Measurements from ENCODE around the gene GP1BA. TPM values are rescaled to one million over a fixed set of nuclear protein-coding genes. Genes with fewer than 3 reads are reported as not detected.

GP1BA gene
- total RNA-seq, 2 donors from 2014 or later: not detected

DNA sequence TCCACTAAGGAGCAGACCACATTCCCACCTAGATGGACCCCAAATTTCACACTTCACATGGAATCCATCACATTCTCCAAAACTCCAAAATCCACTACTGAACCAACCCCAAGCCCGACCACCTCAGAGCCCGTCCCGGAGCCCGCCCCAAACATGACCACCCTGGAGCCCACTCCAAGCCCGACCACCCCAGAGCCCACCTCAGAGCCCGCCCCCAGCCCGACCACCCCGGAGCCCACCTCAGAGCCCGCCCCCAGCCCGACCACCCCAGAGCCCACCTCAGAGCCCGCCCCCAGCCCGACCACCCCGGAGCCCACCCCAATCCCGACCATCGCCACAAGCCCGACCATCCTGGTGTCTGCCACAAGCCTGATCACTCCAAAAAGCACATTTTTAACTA lies 1.6 kb downstream of the GP1BA start:
- ATAC-seq (no peak), DNase-seq (no peak)
- intact Hi-C loops (cut with DNase I, micrococcal nuclease): no loop called here

DNA sequence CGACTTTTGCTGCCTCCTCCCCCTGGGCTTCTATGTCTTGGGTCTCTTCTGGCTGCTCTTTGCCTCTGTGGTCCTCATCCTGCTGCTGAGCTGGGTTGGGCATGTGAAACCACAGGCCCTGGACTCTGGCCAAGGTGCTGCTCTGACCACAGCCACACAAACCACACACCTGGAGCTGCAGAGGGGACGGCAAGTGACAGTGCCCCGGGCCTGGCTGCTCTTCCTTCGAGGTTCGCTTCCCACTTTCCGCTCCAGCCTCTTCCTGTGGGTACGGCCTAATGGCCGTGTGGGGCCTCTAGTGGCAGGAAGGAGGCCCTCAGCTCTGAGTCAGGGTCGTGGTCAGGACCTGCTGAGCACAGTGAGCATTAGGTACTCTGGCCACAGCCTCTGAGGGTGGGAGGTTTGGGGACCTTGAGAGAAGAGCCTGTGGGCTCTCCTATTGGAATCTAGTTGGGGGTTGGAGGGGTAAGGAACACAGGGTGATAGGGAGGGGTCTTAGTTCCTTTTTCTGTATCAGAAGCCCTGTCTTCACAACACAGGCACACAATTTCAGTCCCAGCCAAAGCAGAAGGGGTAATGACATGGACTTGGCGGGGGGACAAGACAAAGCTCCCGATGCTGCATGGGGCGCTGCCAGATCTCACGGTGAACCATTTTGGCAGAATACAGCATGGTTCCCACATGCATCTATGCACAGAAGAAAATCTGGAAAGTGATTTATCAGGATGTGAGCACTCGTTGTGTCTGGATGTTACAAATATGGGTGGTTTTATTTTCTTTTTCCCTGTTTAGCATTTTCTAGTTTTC lies 2.3 kb downstream of the GP1BA start:
- intact Hi-C loops (cut with DNase I, micrococcal nuclease): no loop called here
- ATAC-seq (peak; percentile 26), DNase-seq (peak in 1 of 2 donors; percentile 63)

DNA sequence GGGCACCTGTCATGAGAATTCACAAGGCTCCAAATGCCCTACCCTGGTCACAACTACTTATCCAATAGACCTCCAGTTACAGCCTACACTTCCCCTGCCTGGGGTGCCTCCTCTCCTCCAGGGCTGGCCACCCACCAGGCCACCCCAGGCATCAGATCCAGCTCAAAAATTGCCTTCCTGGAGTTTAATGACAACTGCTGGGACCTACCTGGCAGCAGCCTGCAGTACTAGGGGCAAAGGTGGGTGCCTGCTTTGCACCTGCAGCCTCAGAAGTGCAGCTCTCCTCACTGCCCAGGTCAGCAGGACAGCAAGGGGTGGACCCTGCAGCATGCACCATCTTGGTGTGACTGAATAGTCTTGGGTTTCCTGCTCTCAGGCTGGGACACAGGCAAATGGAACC lies 3.6 kb downstream of the GP1BA start:
- intact Hi-C loops (cut with DNase I, micrococcal nuclease): no loop called here
- no peak for ATAC-seq
- DNase-seq: no peak

DNA sequence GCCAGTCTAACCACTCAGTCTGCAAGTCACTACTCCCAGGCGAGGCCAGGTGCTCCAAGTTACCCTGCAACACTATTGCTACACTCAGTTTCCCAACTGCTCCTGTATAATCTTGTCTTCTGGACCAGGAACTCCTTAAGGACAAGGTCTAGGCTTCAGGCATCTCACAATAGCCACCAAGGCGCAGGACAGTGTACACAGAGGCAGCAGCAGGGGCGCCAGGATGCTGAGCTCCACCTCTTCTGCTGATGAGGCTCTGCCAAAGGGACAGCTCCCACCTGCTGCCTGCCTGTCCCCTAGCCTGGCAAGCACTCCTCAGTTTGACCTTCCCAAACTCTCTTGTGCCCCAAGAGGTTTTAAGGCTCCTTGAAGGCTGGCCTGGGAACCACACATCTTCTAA lies 4.4 kb downstream of the GP1BA start:
- no peak for ATAC-seq
- no peak for DNase-seq
- intact Hi-C loops (cut with DNase I, micrococcal nuclease): no loop called here

DNA sequence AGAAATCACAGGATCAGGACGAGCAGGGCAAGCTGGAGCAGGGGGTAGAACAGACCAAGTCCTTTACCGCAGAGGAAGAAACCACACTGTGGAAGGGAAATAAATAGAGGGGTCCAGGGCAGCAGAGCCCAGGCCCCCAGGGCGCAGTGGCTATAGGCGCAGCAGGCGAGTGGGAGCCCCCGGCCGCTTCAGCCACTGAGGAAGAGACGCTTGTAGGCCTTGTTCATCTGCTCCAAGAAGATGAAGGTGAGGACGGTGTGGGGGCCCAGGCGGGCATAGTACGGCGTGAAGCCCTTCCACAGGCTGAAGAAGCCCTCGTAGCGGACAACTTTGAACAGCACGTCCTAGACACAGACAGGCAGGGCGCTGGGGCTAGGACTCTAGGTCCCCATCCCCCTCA lies 5.5 kb downstream of the GP1BA start:
- ATAC-seq (no peak), DNase-seq (no peak)
- intact Hi-C loops (cut with DNase I, micrococcal nuclease): no loop called here

DNA sequence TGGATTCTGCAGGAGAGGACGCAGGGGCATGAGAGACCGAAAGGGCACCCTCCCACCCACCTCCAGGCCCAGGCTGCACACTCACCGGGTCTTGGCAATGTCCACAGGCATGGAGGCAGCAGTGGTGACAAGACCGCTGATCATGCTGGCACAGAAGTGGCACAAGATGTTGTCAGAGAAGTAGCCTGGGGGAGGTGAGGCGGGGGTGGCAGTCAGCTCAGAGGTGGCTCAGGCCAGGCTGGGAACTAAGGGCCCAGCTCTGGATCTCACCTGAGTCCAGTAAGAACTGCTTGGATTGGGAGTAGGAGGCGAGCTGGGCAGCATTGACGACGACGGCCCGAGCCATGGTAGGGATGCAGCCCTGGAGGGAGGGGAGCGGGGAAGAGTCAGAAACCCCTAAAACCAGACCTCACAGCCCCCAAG lies 6.0 kb downstream of the GP1BA start:
- ATAC-seq (no peak), DNase-seq (no peak)
- intact Hi-C loops (cut with DNase I, micrococcal nuclease): no loop called here

DNA sequence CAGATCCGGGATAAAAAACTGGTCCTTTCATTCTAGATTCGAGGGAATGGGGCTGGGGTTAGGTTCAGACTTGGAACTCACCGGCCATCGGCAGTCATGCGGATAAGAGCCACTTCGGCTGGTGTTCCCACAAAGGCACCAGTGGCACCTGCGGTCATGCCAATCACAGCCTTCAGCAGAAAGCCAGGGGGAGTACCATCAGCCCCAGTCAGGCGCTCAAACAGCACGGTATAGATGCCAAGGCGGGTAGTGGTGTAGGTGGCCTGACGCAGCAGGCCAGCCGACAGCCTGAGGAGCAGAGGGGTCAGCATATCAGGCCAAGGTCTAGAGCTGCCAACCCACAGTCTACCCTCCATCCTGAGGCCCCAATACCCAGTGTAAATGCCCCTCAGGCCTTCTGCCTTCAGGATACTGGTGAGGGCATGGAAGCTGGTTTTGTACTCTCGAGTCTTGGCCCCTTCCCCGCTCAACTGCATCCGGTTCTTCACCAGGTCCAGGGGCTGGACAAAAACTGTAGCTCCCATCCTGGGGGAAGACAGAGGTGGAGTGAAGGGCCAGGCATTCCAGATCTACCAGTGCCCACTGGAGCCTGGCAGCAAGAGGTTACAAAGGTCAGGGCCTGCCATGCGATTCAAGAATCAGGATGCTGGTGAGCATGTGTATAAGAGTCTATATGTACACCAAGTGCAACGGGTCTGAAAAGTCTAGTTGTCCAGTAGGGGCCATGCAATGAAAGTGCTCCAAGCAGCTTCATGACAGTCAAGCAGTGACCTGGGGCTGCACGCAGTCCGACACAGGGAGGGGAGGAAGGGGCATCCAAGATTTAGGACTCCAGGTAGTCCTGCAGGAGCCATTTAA lies 6.8 kb downstream of the GP1BA start:
- no peak for DNase-seq
- intact Hi-C loops (cut with DNase I, micrococcal nuclease): no loop called here
- ATAC-seq: peak; percentile 6

DNA sequence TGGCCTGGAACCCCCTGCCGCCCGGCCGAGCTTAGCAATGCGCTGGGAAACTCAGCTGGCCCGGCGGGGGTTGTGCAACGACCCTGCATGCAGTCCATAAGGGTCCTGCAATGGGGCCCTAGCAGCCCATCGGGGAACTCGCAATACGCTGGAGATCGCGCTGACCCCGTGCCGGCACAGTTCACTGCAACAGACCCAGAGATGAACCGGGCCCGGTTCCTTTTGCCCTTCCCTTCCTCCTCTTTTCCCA lies 7.4 kb downstream of the GP1BA start:
- ATAC-seq (peak; percentile 2), DNase-seq (peak in 1 of 2 donors; percentile 60)
- intact Hi-C loops (cut with DNase I, micrococcal nuclease): no loop called here

DNA sequence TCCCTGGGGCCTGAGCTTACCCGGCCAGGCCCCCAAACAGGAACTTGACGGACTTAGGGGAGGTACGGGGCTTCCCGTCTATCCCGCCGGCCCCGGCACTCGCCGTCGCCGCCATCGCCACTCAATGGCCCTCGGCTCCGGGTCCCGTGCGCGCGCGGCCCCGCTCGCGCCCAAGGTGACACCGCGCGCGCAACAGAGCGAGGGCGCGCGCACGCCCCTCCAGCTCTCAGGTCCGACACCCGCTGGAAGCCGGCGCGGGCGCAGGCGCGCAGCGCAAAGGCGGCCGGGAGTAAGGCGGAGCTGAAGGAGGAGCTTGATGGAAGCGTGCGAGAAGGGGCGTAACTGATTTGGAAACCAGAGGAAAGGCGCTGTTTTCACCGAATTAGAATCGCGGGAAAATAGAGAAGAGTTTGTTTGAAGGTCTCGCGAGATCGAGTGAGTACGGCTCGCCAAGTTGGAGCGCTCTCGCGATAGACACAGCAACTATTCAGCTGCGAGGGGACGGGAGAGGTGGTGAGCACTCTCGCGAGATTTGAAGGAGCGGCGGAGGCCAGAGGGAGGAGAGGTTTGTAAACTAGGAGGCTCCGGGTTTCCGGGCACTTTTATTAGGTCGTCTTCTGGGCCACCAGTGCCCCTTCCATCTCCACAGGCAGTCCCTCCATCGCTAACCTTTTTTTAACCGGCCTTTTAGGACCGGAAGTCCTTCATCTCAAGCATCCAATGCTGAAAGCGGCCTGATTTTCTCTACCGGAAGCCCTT lies 7.9 kb downstream of the GP1BA start, which contains the start of the genes RNF167 and SLC25A11:
Gene RNF167, plus strand, starts transcription at position 473 of the 759 bp plus-strand sequence. CDS start 642 bp downstream, outside the sequence.
Gene SLC25A11, minus strand, starts transcription at position 251 of the 759 bp plus-strand sequence. Its CDS starts 136 bp downstream, at position 115.
- ATAC-seq: peak; percentile 85
- DNase-seq: peak; percentile 94 to 97
- intact Hi-C loops (cut with DNase I, micrococcal nuclease): no loop called here

DNA sequence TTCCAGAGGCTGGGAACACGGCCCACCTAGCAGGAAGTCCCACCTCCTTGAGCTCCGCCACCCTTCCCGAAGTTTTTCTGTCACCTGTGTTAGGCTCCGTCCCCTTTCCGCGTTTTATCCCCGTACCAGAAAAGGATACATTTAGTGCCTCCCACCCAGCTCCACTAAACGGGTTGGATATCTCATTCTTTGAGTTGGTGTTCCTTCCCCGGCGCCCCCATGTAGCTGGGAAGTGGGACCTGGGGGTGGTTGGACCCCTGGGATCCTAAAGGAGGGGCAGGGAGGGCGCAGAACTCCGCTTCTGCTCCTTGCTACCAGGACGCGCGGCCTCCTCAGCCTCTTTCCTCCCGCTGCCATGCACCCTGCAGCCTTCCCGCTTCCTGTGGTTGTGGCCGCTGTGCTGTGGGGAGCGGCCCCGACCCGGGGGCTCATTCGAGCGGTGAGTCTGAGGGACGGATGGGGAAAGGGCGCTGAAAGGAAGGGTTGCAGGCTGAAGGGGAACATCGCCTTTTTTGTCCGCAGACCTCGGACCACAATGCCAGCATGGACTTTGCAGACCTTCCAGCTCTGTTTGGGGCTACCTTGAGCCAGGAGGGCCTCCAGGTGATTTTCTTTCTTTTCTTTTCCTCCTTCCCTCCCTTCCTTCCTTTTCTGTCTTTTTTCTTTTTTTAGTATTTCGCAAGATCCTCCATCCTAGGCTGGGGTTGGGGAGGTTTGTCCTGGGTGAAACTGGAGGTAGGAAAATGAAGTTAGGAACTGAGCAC lies 8.7 kb downstream of the GP1BA start:
- intact Hi-C loops (cut with DNase I, micrococcal nuclease): no loop called here
- DNase-seq: peak; percentile 58 to 89
- peak; percentile 66 for ATAC-seq

DNA sequence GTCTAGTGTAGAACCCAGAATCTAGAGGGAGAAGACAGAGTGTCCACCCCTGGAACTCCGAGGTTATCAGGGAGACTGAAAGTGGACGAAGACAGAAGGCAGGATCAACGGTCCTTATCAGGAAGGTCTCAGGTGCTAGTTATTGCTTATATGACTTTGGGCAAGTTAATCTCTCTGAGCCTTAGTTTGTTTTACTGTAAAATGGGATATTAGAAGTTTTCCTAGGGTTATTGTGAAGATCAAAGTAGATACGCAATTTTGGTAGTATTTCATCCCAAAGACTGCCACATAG lies 9.2 kb downstream of the GP1BA start:
- intact Hi-C loops (cut with DNase I, micrococcal nuclease): no loop called here
- DNase-seq (no peak), ATAC-seq (no peak)

DNA sequence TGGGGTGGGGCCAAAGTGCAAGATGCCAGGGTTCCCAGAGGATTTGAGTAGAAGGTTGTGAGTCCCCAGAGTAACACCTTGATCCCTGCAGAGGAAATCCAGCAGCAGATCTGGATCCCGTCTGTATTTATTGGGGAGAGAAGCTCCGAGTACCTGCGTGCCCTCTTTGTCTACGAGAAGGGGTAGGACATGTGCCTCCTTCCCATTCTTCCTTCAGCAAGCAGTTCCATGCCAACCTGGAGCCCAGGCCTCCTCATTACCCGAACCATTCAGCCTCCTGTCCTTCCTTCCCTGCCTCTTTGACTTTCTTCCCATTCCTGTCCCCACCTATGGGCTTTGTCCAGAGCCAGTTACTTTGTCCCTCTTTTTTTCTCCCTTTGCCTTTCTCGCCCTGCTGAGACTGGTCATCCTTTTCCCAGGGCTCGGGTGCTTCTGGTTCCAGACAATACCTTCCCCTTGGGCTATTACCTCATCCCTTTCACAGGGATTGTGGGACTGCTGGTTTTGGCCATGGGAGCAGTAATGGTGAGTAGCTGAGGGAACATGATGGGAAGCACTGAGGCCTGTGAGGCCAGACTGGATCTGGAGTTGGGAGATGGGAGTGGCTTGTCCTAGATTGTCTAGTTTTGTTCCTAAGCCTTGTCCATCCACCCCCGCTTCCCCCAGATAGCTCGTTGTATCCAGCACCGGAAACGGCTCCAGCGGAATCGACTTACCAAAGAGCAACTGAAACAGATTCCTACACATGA lies 10.9 kb downstream of the GP1BA start:
- ATAC-seq (no peak), DNase-seq (no peak)
- intact Hi-C loops (cut with DNase I, micrococcal nuclease): no loop called here

DNA sequence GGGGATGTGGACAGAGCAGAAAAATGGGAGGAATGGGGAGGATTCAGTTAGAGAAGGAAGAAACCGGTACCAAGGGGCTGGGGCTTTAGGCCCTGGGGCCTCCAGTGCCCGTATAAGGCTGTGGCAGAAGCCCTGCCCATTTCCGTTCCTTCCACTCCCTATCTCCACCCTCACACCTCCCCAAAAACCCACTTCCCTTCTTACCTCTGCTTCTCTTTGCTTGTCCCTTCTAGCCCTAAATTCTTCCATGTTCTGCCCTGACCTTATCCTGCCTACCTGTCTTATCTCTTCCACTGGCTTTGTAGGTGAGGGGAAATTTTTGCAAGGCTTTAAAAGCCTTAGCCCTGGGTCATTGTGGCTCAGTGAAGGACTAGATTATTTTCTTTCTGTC lies 12.1 kb downstream of the GP1BA start:
- intact Hi-C loops (cut with DNase I, micrococcal nuclease): no loop called here
- no peak for DNase-seq
- no peak for ATAC-seq

DNA sequence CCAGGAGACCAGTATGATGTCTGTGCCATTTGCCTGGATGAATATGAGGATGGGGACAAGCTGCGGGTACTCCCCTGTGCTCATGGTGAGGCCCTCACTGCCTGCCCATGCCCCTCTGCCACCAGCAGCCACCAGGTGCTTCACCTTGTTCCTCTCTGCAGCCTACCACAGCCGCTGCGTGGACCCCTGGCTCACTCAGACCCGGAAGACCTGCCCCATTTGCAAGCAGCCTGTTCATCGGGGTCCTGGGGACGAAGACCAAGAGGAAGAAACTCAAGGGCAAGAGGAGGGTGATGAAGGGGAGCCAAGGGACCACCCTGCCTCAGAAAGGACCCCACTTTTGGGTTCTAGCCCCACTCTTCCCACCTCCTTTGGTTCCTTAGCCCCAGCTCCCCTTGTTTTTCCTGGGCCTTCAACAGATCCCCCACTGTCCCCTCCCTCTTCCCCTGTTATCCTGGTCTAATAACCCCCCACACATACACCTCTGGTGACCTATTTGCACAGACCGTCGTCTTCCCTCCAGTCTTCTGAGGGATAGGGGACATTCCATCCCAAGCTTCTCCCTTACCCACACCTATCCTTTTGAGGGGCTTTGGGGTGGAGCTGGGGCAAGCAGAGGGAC lies 12.6 kb downstream of the GP1BA start:
- no peak for DNase-seq
- ATAC-seq: no peak
- intact Hi-C loops (cut with DNase I, micrococcal nuclease): no loop called here

DNA sequence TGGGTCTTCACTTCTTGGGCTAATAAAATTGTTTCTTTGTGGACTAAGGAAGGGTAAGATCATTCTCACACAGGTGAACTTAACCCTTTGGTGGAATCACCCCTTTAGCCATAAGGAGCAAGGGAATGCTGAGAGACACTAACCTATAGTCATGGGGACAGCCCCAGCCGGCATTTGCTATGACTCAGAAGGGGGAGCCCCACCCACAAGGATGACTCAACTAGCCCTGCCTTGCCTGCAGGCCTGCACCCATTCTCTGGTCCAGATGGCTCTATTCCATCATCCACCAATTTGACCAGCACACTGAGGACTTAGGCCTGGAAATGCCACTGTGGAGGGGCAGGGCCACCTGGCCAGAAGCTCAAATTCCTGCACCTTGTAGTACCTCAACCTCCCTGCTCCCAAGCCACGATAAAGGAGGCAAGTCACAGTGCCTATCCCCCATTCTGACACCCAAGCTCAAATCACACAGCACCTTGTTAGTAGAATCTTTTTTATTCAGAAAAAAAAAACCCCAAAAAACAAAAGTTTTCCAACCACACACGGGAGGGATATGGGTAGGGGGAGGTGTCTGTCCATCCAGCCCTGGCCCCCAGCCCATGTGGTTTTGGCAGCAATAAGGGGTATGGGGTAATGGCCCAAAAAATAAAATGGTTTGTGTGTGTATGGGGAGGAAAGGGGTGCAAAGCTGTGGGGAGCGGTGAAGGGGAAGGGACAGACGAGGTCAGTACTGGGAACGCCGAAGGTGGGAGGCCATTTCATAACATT lies 13.3 kb downstream of the GP1BA start:
- peak; percentile 23 for ATAC-seq
- peak; percentile 78 to 88 for DNase-seq
- intact Hi-C loops (cut with DNase I, micrococcal nuclease): no loop called here

DNA sequence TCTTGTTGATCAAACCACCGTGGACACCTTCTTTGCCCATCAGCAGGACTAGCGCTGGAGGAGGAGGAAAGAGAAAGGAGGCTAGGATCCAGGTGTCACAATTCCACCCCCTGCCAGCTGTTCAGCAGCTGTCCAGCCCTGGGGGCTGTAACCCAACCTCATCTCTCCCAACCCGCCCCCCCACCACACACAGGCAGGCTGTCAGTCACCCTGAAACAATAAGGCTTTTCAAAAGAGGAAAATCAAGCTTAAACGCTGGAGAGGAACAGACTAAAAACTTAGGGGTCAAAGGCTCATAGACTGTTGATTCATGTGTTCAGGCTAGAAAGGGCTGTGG lies 13.8 kb downstream of the GP1BA start:
- DNase-seq (no peak), ATAC-seq (no peak)
- intact Hi-C loops (cut with DNase I, micrococcal nuclease): no loop called here

DNA sequence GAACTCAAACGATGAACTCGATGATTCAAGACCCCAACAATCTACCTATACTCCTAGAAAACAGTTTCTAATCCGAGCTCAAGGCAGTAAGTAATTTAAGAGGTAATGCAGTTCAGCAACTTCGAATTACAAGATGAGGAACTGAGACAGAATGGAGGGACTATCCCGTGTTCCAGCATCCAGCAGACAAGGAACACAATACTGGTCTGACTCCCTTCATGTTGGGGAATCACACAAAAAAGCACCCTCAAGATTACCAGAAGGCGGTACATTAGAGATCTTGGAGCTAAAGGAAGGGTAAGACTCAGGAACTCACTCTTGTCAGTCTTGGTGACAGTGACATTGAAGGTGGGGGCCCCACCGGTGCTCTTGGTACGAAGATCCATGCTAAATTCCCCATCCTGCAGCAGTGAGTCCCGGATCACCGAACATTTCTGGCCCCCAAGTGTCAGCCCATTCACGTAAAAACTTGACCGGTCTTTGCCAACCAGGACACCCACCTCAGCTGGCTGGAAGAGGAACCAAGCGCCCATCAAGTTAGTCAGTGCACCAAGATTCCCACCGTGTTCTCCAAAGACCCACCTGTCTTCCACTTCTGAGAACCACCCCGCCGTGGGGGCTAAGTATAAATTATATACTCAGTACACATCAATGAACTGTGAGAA lies 14.4 kb downstream of the GP1BA start:
- intact Hi-C loops (cut with DNase I, micrococcal nuclease): no loop called here
- DNase-seq: no peak
- no peak for ATAC-seq
